A549 (cell line): ENCODE data around the gene MAP3K4. TPM values are rescaled to one million over a fixed set of nuclear protein-coding genes. Genes with fewer than 3 reads are reported as not detected.

Experiments used
- ATAC-seq, 2 experiments: fragments of 200-7000 bp in 1 of 2; fragments of >200 bp in 1 of 2; cut with Nextera tagmentation in 1 of 2; cut with Tn5 transposase in 1 of 2; 3 replicates each; pipeline versions ENCODE4 v1.8.0 to v1.9.1; 2018 to 2020; ENCODE audit warnings: mild to moderate bottlenecking in 1 of 2, moderate library complexity in 1 of 2
- CTCF ChIA-PET: fragments of 300-600 bp; sonication (Branson Sonifier 250); formaldehyde crosslinking; extraction: SDS; loops from one replicate; lab custom pipeline; 2021; ENCODE audit warnings: antibody characterized with exemption, inconsistent platforms; lab: Yijun Ruan, JAX
- POLR2A ChIA-PET: fragments of 350-600 bp; formaldehyde crosslinking; extraction: SDS; loops from one replicate; lab custom pipeline; 2021; ENCODE audit warnings: antibody characterized with exemption, inconsistent platforms; lab: Yijun Ruan, JAX
- DNase-seq, 2 experiments: peaks; one replicate each; pipeline versions ENCODE4 v3.0.0 to v3.0.0-alpha.2; 2011 to 2016; ENCODE audit warnings: low read depth in 1 of 2, low spot score in 1 of 2
- FAIRE-seq: peaks from 2 replicates; lab custom pipeline; 2011; peaks lifted over from hg19 to GRCh38; lab: Jason Lieb, UNC
- H3K27ac ChIP-seq, 2 experiments: fragments of >200 bp; sonication (Bioruptor Twin); formaldehyde crosslinking; 3 replicates each; pipeline ENCODE4 v1.5.1; 2016 to 2017
- H3K4me1 ChIP-seq: fragments of >200 bp; sonication (Bioruptor Twin); formaldehyde crosslinking; 3 replicates; pipeline ENCODE4 v1.6.1; 2016
- H3K4me2 ChIP-seq: fragments of >200 bp; sonication (Bioruptor Twin); formaldehyde crosslinking; 3 replicates; pipeline ENCODE4 v1.6.1; 2016
- H3K4me3 ChIP-seq: fragments of >200 bp; sonication (Bioruptor Twin); formaldehyde crosslinking; 3 replicates; pipeline ENCODE4 v1.5.1; 2016
- H3K9me3 ChIP-seq: fragments of >200 bp; sonication (Bioruptor Twin); formaldehyde crosslinking; 3 replicates; pipeline ENCODE4 v1.6.1; 2016
- BHLHE40 ChIP-seq: IDR thresholded peaks from 2 replicates; pipeline ENCODE4 v1.6.1; 2012; ENCODE audit warnings: low read depth, low read length, inconsistent platforms
- EP300 ChIP-seq, 2 experiments: fragments of >200 bp; sonication (Bioruptor Twin); formaldehyde crosslinking; IDR thresholded peaks; 2 replicates in 1 of 2; 3 replicates in 1 of 2; pipeline ENCODE4 v1.6.1; 2016 to 2017
- ESRRA ChIP-seq: fragments of 150-350 bp; IDR thresholded peaks from 2 replicates; pipeline ENCODE4 v1.6.1; 2014; ENCODE audit warnings: mild to moderate bottlenecking, low read length, borderline replicate concordance
- GATA3 ChIP-seq: IDR thresholded peaks from 2 replicates; pipeline ENCODE4 v1.6.1; 2012; ENCODE audit warnings: borderline replicate concordance
- HEYL ChIP-seq: fragments of 250-450 bp; sonication (Bioruptor Pico); IDR thresholded peaks from 2 replicates; pipeline ENCODE4 v1.8.0; 2021; ENCODE audit warnings: mild to moderate bottlenecking, moderate library complexity
- HOXB13 ChIP-seq: fragments of 250-450 bp; sonication (Bioruptor Pico); IDR thresholded peaks from 2 replicates; pipeline ENCODE4 v1.5.0; 2020; ENCODE audit warnings: low read depth, mild to moderate bottlenecking, moderate library complexity
- HOXB5 ChIP-seq: fragments of 250-450 bp; sonication (Bioruptor Pico); IDR thresholded peaks from 2 replicates; pipeline ENCODE4 v1.5.0; 2020; ENCODE audit warnings: mild to moderate bottlenecking, moderate library complexity
- JUNB ChIP-seq: fragments of >200 bp; sonication (Bioruptor Twin); formaldehyde crosslinking; IDR thresholded peaks from 2 replicates; pipeline ENCODE4 v1.6.1; 2016
- KDM5A ChIP-seq: fragments of 200-600 bp; sonication (generic); IDR thresholded peaks from 2 replicates; pipeline ENCODE4 v1.6.1; 2016; ENCODE audit warnings: antibody characterized with exemption, mild to moderate bottlenecking
- MAFK ChIP-seq: fragments of 450-650 bp; IDR thresholded peaks from 2 replicates; pipeline ENCODE4 v1.6.1; 2014; ENCODE audit not compliant: partially characterized antibody
- MAZ ChIP-seq: fragments of 150-350 bp; IDR thresholded peaks from 2 replicates; pipeline ENCODE4 v1.6.1; 2014; ENCODE audit warnings: antibody characterized with exemption, low read depth, low read length, borderline replicate concordance
- MYC ChIP-seq: IDR thresholded peaks from 2 replicates; pipeline ENCODE4 v1.6.1; 2012; ENCODE audit warnings: mild to moderate bottlenecking, inconsistent platforms, low read length, improper control_type of control experiment, borderline replicate concordance
- NPAS2 ChIP-seq: fragments of 250-450 bp; sonication (Bioruptor Pico); IDR thresholded peaks from 2 replicates; pipeline ENCODE4 v1.8.0; 2022; ENCODE audit warnings: mild to moderate bottlenecking, moderate library complexity, borderline replicate concordance
- POLR2AphosphoS2 ChIP-seq: conservative IDR thresholded peaks from 2 replicates; pipeline ENCODE4 v1.6.1; 2012; ENCODE audit warnings: low read length, improper control_type of control experiment, inconsistent platforms
- RCOR1 ChIP-seq: fragments of 150-350 bp; IDR thresholded peaks from 2 replicates; pipeline ENCODE4 v1.6.1; 2014; ENCODE audit warnings: antibody characterized with exemption, low read length, low read depth
- RFX5 ChIP-seq: fragments of 450-650 bp; IDR thresholded peaks from 2 replicates; pipeline ENCODE4 v1.7.1; 2014; ENCODE audit warnings: antibody characterized with exemption, mild to moderate bottlenecking, moderate library complexity
- SMC3 ChIP-seq: fragments of >200 bp; sonication (Bioruptor Twin); formaldehyde crosslinking; IDR thresholded peaks from 3 replicates; pipeline ENCODE4 v1.6.1; 2018; ENCODE audit warnings: inconsistent platforms
- TFCP2L1 ChIP-seq: fragments of 250-450 bp; sonication (Bioruptor Pico); IDR thresholded peaks from 2 replicates; pipeline ENCODE4 v1.5.0; 2021; ENCODE audit warnings: mild to moderate bottlenecking
- ZFP36 ChIP-seq: fragments of 450-650 bp; IDR thresholded peaks from 2 replicates; pipeline ENCODE4 v1.6.1; 2014; ENCODE audit warnings: borderline replicate concordance; ENCODE audit not compliant: partially characterized antibody
- ZNF302 ChIP-seq: fragments of 250-450 bp; sonication (Bioruptor Pico); IDR thresholded peaks from 2 replicates; pipeline ENCODE4 v1.9.0; 2021; ENCODE audit warnings: inconsistent platforms, mild to moderate bottlenecking, moderate library complexity
- ZSCAN20 ChIP-seq: fragments of 250-450 bp; sonication (Bioruptor Pico); IDR thresholded peaks from 2 replicates; pipeline ENCODE4 v1.8.0; 2022; ENCODE audit warnings: mild to moderate bottlenecking, moderate library complexity
- WGBS: methylation state at CpG from one replicate; pipeline ENCODE4 v1.1.6; 2017; ENCODE audit errors: missing lambda C conversion rate; 5-methylcytosine and 5-hydroxymethylcytosine counted together
- polyA plus RNA-seq, 4 experiments: library from polyadenylated mRNA; depleted of rRNA in 3 of 4; stranded (reverse); fragments of >200 nt; fragmentation: RNase III in 1 of 4; extraction: RNeasy Plus Mini Kit Qiagen cat#74134 plus additional on column Dnase treatment in 1 of 4; gene quantifications; 2 replicates in 3 of 4; 3 replicates in 1 of 4; pipeline ENCODE4 v1.2.3, GENCODE V29; 2011 to 2017
- TF ChIP-seq, protein P1 (sequence below): fragments of >200 bp; sonication (Bioruptor Twin); formaldehyde crosslinking; IDR thresholded peaks from 2 replicates; pipeline ENCODE4 v1.6.1; 2016
- TF ChIP-seq, protein P2 (sequence below): fragments of 150-350 bp; IDR thresholded peaks from 2 replicates; pipeline ENCODE4 v1.6.1; 2014; ENCODE audit warnings: low read depth, mild to moderate bottlenecking, low read length
- TF ChIP-seq, protein P3 (sequence below): IDR thresholded peaks from 2 replicates; pipeline ENCODE4 v1.6.1; 2012
- TF ChIP-seq, protein P4 (sequence below): fragments of 250-450 bp; sonication (Bioruptor Pico); IDR thresholded peaks from 2 replicates; pipeline ENCODE4 v1.5.0; 2020; ENCODE audit warnings: low read depth, mild to moderate bottlenecking, moderate library complexity

MAP3K4 gene
- polyA plus RNA-seq, 2 of the 4 experiments (the other 2 are of a cell fraction), result 7.3 to 13.4 TPM

DNA sequence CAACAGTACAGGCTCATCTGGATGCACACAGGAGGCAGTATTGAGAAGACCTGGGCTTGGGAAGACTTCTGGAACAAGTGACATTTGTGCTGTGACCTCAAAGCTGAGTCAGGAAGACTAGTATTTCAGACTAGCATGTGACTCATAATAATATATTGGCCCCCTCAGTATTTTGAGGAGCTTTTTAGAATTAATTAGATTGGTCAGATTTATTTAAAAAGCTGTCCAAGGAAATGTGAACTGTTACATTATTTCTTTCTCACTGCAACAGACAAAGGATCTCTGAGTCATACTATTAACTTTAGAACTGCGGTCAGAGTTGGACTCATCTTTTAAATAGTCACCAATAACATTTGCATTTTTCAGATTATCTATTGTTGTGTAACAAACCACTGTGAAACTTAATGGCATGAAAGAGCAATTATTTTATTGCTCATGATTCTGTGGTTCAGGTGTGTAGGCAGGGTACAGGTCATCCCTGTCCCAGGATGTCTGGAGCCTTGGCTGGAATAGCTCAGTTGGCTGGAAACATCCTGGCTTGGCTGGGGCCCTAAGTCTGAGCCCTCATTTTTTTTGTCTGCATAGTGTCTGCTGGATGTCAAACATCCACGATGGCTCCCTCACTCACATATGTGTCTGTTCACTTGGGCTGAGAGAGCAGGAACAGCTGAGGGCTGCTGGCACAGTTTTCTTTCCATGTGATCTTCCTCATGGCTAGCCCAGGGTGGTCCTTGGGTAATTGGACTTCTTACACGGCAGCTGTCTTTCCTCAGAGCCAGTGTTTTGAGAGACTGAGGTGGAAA, 46.9 kb downstream of the MAP3K4 start:
- peak; percentile 3 to 42 for DNase-seq
- Histone ChIP-seq H3K4me3 (no peak overlapping the region), H3K4me1 (peaks cover 12% of the 10 kb centered on the region; the same call in 2 of the 3 replicates), H3K9me3 (no peaks in the 10 kb centered on the region), H3K4me2 (no peak overlapping the region), H3K27ac (peak overlapping the region in 1 of 2 experiments; percentile 65; a peak in 4 of 6 replicates)
- ATAC-seq, result peak; percentile 72 to 85
- CTCF ChIA-PET, result interaction anchor here (0.9 to 1.0 kb wide), 2 partner anchors 45 to 108 kb away, joined by 3 read pairs; no protein-coding TSS in a partner anchor
- TF ChIP-seq NPAS2 (CRISPR knock-in tag) (no peak), JUNB (0 out of 2 replicates have a peak, but pooled peaks have one; percentile 30), TFCP2L1 (CRISPR knock-in tag) (no peak), HOXB5 (no peak), MAFK (no peak), GATA3 (no peak), ZNF302 (CRISPR knock-in tag) (no peak), RCOR1 (no peak), HEYL (CRISPR knock-in tag) (no peak)
- 19% methylated on average over 2 of the region's 3 CpGs for WGBS
- FAIRE-seq, result no peak
- POLR2A ChIA-PET, result no interaction called here

DNA sequence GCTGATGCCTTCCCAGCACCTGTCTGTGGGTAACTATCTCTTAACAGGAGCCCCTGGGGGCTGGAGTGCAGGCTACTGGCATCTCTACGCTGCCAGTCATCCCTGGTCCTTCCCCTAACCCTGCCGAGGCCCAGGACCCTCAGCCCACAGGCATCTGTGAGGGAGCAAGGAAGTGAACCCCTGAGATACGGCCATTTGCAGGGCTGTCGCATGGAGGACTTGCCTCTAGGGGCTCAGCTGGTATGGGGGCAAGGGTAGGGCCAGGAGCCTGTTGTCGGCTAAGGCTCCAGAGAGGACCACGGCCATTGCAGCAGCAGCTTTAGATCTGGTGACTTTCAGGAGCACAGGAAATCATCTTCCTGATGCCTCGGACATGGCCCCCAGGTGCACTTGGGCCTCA, 49.7 kb downstream of the MAP3K4 start:
- no peak overlapping the region for H3K27ac ChIP-seq
- FAIRE-seq (no peak), DNase-seq (no peak), ATAC-seq (no peak)
- H3K9me3 ChIP-seq, result no peaks in the 10 kb centered on the region
- no peak for TF ChIP-seq ZFP36
- TF ChIP-seq SMC3, result no peak
- TF ChIP-seq, protein P1, sequence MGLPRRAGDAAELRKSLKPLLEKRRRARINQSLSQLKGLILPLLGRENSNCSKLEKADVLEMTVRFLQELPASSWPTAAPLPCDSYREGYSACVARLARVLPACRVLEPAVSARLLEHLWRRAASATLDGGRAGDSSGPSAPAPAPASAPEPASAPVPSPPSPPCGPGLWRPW, result no peak
- no peak for TF ChIP-seq EP300 (IDR thresholded peaks at IDR 0.05)
- TF ChIP-seq RCOR1, result no peak
- no peak for TF ChIP-seq KDM5A
- no peak for TF ChIP-seq MAFK
- TF ChIP-seq BHLHE40, result no peak
- no peak for TF ChIP-seq POLR2AphosphoS2
- no peak overlapping the region for H3K4me2 ChIP-seq
- peaks cover 12% of the 10 kb centered on the region; the same call in 2 of the 3 replicates for H3K4me1 ChIP-seq
- ChIA-PET POLR2A (no interaction called here), CTCF (no interaction called here)
- WGBS, result 100% methylated on average over 1 of the region's 7 CpGs
- no peak overlapping the region for H3K4me3 ChIP-seq

DNA sequence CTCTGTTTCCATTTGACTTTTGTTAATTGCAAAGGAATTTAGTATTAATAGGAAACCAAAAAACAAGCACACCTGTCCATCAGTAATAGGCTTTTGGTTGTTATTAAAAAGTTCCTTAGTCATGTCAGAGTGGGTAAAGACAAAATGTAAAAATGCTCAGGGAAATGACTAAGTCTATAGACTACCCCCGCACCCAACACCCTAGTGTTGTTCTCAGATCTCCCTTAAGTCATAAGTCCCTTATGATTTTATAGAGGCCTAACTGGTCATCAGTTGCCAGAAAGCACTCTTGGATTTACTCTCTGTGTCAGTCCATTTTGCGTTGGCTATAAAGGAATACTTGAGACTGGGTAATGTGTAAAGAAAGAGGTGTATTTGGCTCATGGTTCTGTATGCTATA, 52.8 kb downstream of the MAP3K4 start:
- Histone ChIP-seq H3K9me3 (no peaks in the 10 kb centered on the region), H3K4me2 (no peak overlapping the region), H3K4me1 (no peaks in the 10 kb centered on the region), H3K27ac (no peak overlapping the region), H3K4me3 (no peak overlapping the region)
- DNase-seq (no peak), FAIRE-seq (no peak), ATAC-seq (no peak)
- CTCF ChIA-PET, result interaction anchor here (0.6 to 1.3 kb wide), 2 partner anchors 113 to 525 kb away, joined by 3 read pairs; no protein-coding TSS in a partner anchor
- POLR2A ChIA-PET, result no interaction called here
- WGBS, result 89% methylated on average over 2 of the region's 2 CpGs
- TF ChIP-seq MYC (no peak), ZNF302 (CRISPR knock-in tag) (no peak), GATA3 (no peak), NPAS2 (CRISPR knock-in tag) (no peak), RFX5 (no peak), ESRRA (no peak), MAZ (no peak), KDM5A (no peak), ZSCAN20 (CRISPR knock-in tag) (no peak), HOXB13 (no peak), TFCP2L1 (CRISPR knock-in tag) (no peak)
- TF ChIP-seq, protein P2, sequence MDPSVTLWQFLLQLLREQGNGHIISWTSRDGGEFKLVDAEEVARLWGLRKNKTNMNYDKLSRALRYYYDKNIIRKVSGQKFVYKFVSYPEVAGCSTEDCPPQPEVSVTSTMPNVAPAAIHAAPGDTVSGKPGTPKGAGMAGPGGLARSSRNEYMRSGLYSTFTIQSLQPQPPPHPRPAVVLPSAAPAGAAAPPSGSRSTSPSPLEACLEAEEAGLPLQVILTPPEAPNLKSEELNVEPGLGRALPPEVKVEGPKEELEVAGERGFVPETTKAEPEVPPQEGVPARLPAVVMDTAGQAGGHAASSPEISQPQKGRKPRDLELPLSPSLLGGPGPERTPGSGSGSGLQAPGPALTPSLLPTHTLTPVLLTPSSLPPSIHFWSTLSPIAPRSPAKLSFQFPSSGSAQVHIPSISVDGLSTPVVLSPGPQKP, result no peak
- TF ChIP-seq, protein P3, sequence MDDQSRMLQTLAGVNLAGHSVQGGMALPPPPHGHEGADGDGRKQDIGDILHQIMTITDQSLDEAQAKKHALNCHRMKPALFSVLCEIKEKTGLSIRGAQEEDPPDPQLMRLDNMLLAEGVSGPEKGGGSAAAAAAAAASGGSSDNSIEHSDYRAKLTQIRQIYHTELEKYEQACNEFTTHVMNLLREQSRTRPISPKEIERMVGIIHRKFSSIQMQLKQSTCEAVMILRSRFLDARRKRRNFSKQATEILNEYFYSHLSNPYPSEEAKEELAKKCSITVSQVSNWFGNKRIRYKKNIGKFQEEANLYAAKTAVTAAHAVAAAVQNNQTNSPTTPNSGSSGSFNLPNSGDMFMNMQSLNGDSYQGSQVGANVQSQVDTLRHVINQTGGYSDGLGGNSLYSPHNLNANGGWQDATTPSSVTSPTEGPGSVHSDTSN, result no peak
- TF ChIP-seq, protein P1, result no peak
- TF ChIP-seq, protein P4, sequence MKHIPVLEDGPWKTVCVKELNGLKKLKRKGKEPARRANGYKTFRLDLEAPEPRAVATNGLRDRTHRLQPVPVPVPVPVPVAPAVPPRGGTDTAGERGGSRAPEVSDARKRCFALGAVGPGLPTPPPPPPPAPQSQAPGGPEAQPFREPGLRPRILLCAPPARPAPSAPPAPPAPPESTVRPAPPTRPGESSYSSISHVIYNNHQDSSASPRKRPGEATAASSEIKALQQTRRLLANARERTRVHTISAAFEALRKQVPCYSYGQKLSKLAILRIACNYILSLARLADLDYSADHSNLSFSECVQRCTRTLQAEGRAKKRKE (CRISPR knock-in tag), result no peak
